ENCODE data around the gene NPEPL1.

GRCh38 chr20:58753922-58754551 is 61.4 kb downstream of the NPEPL1 start:
- TF ChIP-seq CTCF (IDR thresholded peaks at IDR 0.05) (no peak), POLR2A (IDR thresholded peaks at IDR 0.05) (no peak)
